ENCODE measurements around the gene HS6ST3. TPM values are rescaled to one million over a fixed set of nuclear protein-coding genes. Genes with fewer than 3 reads are reported as not detected.

Gene HS6ST3
- total RNA-seq, 4 donors from 2014 or later: 0.16 to 0.27 TPM; not detected in 2

- 75 to 81% methylated on average over 3 of the region's 3 CpGs for WGBS, 2 donors (ENCODE audit: low coverage in 1 of 2)
- H3K4me3 ChIP-seq: no peak overlapping the region
- H3K27ac ChIP-seq: no peak overlapping the region
- in situ Hi-C loops (cut with MboI; ENCODE audit: low pct_ligation_motif_present in 1 of 4, low pct_unique_long_range_greater_than_20kb in 1 of 4, low sequenced_read_pairs in 3 of 4): loop anchor here in 1 of 4 donors (25.0 kb wide), 1 partner anchor 766 kb away; no protein-coding TSS in a partner anchor
- no peaks in the 10 kb centered on the region for H3K9me3 ChIP-seq
- TF ChIP-seq EP300 (IDR thresholded peaks at IDR 0.05; ENCODE audit: low read depth) (no peak), CTCF (IDR thresholded peaks at IDR 0.05) (no peak), POLR2AphosphoS5 (IDR thresholded peaks at IDR 0.05) (no peak), POLR2A (IDR thresholded peaks at IDR 0.05) (no peak)
- no peaks in the 10 kb centered on the region for H3K27me3 ChIP-seq
- no peak for DNase-seq
- no peaks in the 10 kb centered on the region for H3K36me3 ChIP-seq
- intact Hi-C loops (cut with DNase I; ENCODE audit: low total_unique reads): no loop called here
- H3K4me1 ChIP-seq: no peaks in the 10 kb centered on the region
Measured at GRCh38 chr13:96803456-96804100, 713.7 kb downstream of the HS6ST3 start.

DNA sequence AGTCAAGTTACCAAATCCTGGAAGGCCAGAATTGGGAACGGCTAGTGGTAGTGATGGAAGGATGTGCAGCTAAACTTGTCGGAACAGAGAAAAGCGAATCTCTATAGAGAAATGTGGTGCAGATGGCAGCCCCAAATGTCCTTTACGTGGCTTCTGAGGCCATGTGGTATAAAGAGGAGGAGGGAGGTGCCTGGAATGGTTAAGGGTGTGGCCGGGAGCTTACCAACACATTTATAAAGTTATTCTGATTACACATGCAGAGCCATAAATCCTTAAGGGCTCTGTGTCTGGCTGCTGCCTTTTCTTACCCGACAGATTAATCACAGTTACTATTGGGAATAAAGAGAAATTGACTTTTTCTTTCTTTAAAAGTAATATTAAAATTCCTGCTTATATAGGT lies 714.3 kb downstream of the HS6ST3 start:
- in situ Hi-C loops (cut with MboI; ENCODE audit: low pct_ligation_motif_present in 1 of 4, low pct_unique_long_range_greater_than_20kb in 1 of 4, low sequenced_read_pairs in 3 of 4): loop anchor here in 1 of 4 donors (25.0 kb wide), 1 partner anchor 767 kb away; no protein-coding TSS in a partner anchor
- no peak for DNase-seq
- H3K9me3 ChIP-seq: no peaks in the 10 kb centered on the region

GRCh38 chr13:96806746-96807145 lies 716.8 kb downstream of the HS6ST3 start:
- no peaks in the 10 kb centered on the region for H3K36me3 ChIP-seq
- WGBS, 2 donors (ENCODE audit: low coverage in 1 of 2): 68 to 70% methylated on average over 2 to 3 of the region's 3 CpGs
- no peak overlapping the region for H3K27ac ChIP-seq
- intact Hi-C loops (cut with DNase I; ENCODE audit: low total_unique reads) (no loop called here), in situ Hi-C loops (cut with MboI; ENCODE audit: low pct_ligation_motif_present in 1 of 4, low pct_unique_long_range_greater_than_20kb in 1 of 4, low sequenced_read_pairs in 3 of 4) (loop anchor here in 1 of 4 donors (25.0 kb wide), 1 partner anchor 769 kb away; no protein-coding TSS in a partner anchor)
- peaks cover 0 to 9% (median 3%) of the 10 kb centered on the region in 4 donors for H3K4me1 ChIP-seq
- no peak for DNase-seq
- H3K27me3 ChIP-seq: no peaks in the 10 kb centered on the region
- H3K9me3 ChIP-seq: no peaks in the 10 kb centered on the region
- H3K4me3 ChIP-seq: no peak overlapping the region
- no peak for TF ChIP-seq CTCF (IDR thresholded peaks at IDR 0.05)
- TF ChIP-seq EP300 (IDR thresholded peaks at IDR 0.05; ENCODE audit: low read depth): no peak
- no peak for TF ChIP-seq POLR2AphosphoS5 (IDR thresholded peaks at IDR 0.05)
- TF ChIP-seq POLR2A (IDR thresholded peaks at IDR 0.05): no peak

More for the DNA sequence above, 714.3 kb downstream of the HS6ST3 start:
- Histone ChIP-seq H3K4me3 (no peak overlapping the region), H3K36me3 (no peaks in the 10 kb centered on the region), H3K4me1 (no peaks in the 10 kb centered on the region), H3K27ac (no peak overlapping the region), H3K27me3 (no peaks in the 10 kb centered on the region)
- 59 to 70% methylated on average over 3 to 6 of the region's 6 CpGs for WGBS, 2 donors (ENCODE audit: low coverage in 1 of 2)
- intact Hi-C loops (cut with DNase I; ENCODE audit: low total_unique reads): no loop called here
- TF ChIP-seq POLR2A (IDR thresholded peaks at IDR 0.05): no peak
- no peak for TF ChIP-seq POLR2AphosphoS5 (IDR thresholded peaks at IDR 0.05)
- no peak for TF ChIP-seq CTCF (IDR thresholded peaks at IDR 0.05)
- TF ChIP-seq EP300 (IDR thresholded peaks at IDR 0.05; ENCODE audit: low read depth): no peak

- Histone ChIP-seq H3K27ac (no peak overlapping the region), H3K36me3 (no peaks in the 10 kb centered on the region), H3K4me3 (no peak overlapping the region), H3K9me3 (no peaks in the 10 kb centered on the region), H3K27me3 (no peaks in the 10 kb centered on the region), H3K4me1 (peaks cover 0 to 9% (median 3%) of the 10 kb centered on the region in 4 donors)
- intact Hi-C loops (cut with DNase I; ENCODE audit: low total_unique reads) (no loop called here), in situ Hi-C loops (cut with MboI; ENCODE audit: low pct_ligation_motif_present in 1 of 4, low pct_unique_long_range_greater_than_20kb in 1 of 4, low sequenced_read_pairs in 3 of 4) (loop anchor here in 1 of 4 donors (25.0 kb wide), 1 partner anchor 772 kb away; no protein-coding TSS in a partner anchor)
- no peak for TF ChIP-seq EP300 (IDR thresholded peaks at IDR 0.05; ENCODE audit: low read depth)
- no peak for TF ChIP-seq POLR2A (IDR thresholded peaks at IDR 0.05)
- no peak for TF ChIP-seq CTCF (IDR thresholded peaks at IDR 0.05)
- no peak for TF ChIP-seq POLR2AphosphoS5 (IDR thresholded peaks at IDR 0.05)
- WGBS, 2 donors (ENCODE audit: low coverage in 1 of 2): 69 to 77% methylated on average over 4 to 5 of the region's 5 CpGs
- DNase-seq: no peak
Measured at GRCh38 chr13:96809366-96810096, 719.6 kb downstream of the HS6ST3 start.

Data from transverse colon (tissue), 4 donors.